Measurements from ENCODE around the gene BOLA3.
"Not testable (repeated sequence)": the region's sequence is repeated elsewhere in the genome, so short reads cannot be mapped to it uniquely, and the experiment has no call there.

Gene BOLA3, protein sequence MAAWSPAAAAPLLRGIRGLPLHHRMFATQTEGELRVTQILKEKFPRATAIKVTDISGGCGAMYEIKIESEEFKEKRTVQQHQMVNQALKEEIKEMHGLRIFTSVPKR

DNA sequence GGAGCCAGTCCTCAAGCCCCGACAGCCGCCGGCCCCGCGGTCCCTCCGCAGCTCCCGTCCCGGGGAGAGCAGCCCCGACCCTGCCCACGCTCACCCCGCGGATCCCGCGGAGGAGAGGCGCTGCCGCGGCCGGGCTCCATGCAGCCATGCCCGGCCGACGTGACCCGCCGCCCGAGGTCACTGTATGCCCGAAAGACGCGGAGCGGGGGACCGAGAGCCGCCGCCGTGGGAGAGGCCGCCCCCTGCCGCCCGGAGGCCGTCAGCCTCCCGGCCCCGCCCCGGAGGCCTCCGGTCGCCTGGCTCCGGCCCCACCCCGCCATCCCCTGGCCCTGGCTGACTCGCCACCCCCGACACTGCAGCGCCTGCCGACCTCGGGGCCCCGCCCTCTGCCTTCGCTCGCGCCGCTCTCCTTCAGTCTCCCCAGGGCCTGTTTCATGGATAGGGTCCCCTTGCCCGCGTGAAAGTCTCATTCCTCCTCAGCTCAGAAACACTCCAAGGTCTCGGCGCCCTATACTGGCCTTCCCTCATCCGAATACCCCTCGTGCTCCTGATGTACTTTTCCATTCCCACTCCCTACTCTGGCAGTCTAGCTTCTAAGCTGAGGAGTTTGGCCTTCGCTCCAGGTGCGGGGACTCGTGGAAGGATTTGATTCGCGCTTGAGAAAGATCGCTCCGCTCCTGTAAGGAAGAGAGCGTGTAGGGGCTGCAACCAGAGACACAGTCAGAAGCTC, at the start of gene BOLA3:
Gene BOLA3 (minus strand): TSS at position 186 of the 730 bp plus-strand sequence. CDS start 38 bp downstream, at position 148.
- peak; percentile 59 to 75 for DNase-seq (ENCODE audit: low read depth in 1 of 2, low spot score in 1 of 2)

DNA sequence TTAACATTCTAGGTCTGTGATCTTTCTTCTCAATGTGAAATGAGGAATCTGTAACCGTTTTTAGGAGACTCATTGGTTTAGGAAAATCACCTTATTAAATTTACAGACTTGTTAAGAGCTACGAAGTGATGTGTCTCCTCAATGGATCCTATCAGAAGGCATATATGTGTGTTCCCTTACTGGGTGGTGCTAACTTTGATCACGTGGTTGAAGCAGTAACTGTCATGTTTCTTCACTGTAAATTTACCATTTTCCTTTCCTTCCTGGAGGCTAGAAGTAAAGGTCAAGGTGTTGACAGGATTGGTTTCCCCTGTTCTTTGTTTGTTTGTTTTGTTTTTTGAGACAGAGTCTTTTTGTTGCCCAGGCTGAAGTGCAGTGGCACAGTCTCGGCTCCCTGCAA, 49.3 kb upstream of the BOLA3 start:
- no peak for DNase-seq (ENCODE audit: low read depth in 1 of 2, low spot score in 1 of 2)

GRCh38 chr2:74194799-74195198, 47.1 kb upstream of the BOLA3 start:
- DNase-seq (ENCODE audit: low read depth in 1 of 2, low spot score in 1 of 2): no peak

GRCh38 chr2:74191596-74192380, 44.1 kb upstream of the BOLA3 start:
- DNase-seq (ENCODE audit: low read depth in 1 of 2, low spot score in 1 of 2): no peak

- no peak for DNase-seq (ENCODE audit: low read depth in 1 of 2, low spot score in 1 of 2)
Measured at GRCh38 chr2:74188696-74189095, 41.0 kb upstream of the BOLA3 start.

- no peak for DNase-seq (ENCODE audit: low read depth in 1 of 2, low spot score in 1 of 2)
Measured at GRCh38 chr2:74188018-74188601, 40.4 kb upstream of the BOLA3 start.

GRCh38 chr2:74186706-74187105, 39.0 kb upstream of the BOLA3 start:
- not testable (repeated sequence) for DNase-seq (ENCODE audit: low read depth in 1 of 2, low spot score in 1 of 2)

- peak in 1 of 2 donors; percentile 21 for DNase-seq (ENCODE audit: low read depth in 1 of 2, low spot score in 1 of 2)
Measured at GRCh38 chr2:74186038-74186437, 38.3 kb upstream of the BOLA3 start.

- no peak for DNase-seq (ENCODE audit: low read depth in 1 of 2, low spot score in 1 of 2)
Measured at GRCh38 chr2:74183878-74184277, 36.2 kb upstream of the BOLA3 start.

GRCh38 chr2:74181739-74182138, 34.0 kb upstream of the BOLA3 start:
- DNase-seq (ENCODE audit: low read depth in 1 of 2, low spot score in 1 of 2): no peak

- DNase-seq (ENCODE audit: low read depth in 1 of 2, low spot score in 1 of 2): no peak
Measured at GRCh38 chr2:74179063-74179865, 31.6 kb upstream of the BOLA3 start.

- peak; percentile 91 to 96 for DNase-seq (ENCODE audit: low read depth in 1 of 2, low spot score in 1 of 2)
Measured at GRCh38 chr2:74178211-74179062, 30.7 kb upstream of the BOLA3 start, which contains the start of gene MOB1A. Gene MOB1A, minus strand, starts transcription at chr2:74178879. Its CDS starts 205 bp downstream, at chr2:74178674.

DNA sequence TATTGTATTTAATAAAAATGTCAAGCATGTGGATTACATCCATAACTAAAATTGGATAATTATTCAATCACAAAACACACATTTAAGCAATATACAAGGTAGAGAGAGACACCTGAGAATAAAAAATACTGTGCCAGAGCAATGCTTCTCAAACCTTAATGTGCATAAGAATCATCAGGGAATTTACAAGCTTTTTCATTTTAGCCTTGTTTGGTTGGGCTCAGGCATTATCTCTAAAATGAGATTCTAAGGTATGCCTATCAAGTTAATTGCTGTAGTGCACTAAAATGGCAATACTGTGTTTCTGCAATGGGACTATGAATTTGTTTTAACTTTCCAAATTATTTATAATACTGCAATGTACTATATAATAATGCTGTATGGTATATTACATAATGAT, 30.0 kb upstream of the BOLA3 start:
- DNase-seq (ENCODE audit: low read depth in 1 of 2, low spot score in 1 of 2): no peak

DNA sequence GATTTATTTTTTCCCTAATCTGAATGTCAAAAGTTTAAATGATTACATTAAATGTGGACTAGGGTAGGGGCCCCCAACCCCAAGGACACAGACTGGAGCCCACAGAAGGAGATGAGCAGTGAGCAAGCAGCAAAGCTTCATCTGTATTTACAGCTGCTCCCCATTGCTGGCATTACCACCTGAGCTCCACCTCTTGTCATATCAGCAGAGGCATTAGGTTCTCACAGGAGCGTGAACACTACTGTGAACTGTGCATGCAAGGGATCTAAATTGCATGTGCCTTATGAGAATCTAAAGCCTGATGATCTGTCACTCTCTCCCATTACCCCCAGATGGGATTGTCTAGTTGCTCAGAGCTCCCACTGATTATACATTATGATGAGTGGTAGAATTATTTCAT, 27.2 kb upstream of the BOLA3 start:
- DNase-seq (ENCODE audit: low read depth in 1 of 2, low spot score in 1 of 2): no peak

DNA sequence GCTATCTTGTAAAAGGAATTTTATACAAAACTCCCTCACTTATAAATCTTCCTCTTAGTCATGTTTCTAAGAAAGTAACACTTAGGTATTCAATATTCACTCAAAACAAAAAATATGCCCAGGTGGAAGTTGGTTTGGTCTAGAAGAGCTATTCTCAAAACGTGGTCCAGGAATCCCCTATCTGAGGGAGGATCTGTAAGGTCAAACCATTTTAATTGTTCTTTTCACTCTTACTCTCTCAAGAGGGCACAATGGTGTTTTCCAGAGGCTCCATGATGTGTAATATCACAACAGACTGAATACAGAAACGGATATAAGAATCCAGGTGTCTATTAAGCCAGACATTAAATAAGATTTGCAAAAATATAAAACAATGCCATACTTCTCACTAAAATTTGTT, 21.0 kb upstream of the BOLA3 start:
- no peak for DNase-seq (ENCODE audit: low read depth in 1 of 2, low spot score in 1 of 2)

DNA sequence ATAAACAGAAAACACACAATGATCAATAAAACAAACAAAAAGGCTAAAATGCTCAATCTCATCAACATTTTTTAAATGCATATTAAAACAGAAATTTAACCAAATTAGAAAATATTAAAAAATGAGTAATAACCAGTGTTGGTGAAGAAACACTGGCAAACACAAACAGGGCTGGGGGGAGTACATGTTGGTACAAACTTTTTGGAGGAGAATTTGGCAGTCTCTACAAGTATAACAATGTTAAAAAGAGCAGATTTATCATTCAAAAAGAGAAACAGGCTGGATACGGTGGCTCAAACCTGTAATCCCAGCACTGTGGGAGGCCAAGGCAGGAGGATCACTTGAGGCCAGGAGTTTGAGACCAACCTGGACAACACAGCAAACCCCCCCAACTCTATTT, 17.0 kb upstream of the BOLA3 start:
- DNase-seq (ENCODE audit: low read depth in 1 of 2, low spot score in 1 of 2): no peak

- no peak for DNase-seq (ENCODE audit: low read depth in 1 of 2, low spot score in 1 of 2)
Measured at GRCh38 chr2:74162951-74163350, 15.2 kb upstream of the BOLA3 start.

DNA sequence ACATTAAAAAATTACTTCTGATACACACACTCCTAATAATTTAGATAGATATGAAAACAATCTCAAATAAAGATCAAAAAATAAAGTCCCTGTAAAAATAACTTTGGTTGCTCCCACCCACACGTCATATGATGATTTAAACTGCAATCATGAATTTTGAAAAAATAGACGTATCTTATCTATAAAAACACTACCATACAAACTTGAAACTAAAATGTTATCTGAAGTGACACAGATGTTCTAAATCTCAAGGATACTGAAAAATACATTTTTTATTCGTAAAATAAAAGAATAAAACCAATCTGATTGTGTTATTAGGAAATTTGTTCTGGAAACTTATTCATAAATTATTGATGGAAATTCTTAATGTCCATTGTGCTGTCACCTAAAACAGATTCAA, 8.1 kb upstream of the BOLA3 start:
- no peak for DNase-seq (ENCODE audit: low read depth in 1 of 2, low spot score in 1 of 2)

GRCh38 chr2:74152954-74153353, 5.2 kb upstream of the BOLA3 start:
- DNase-seq (ENCODE audit: low read depth in 1 of 2, low spot score in 1 of 2): no peak
